Retina (tissue), 1 donor: ENCODE measurements around the gene TMED5.
"Not testable (repeated sequence)": the region's sequence is repeated elsewhere in the genome, so short reads cannot be mapped to it uniquely, and the experiment has no call there.

Experiments
- DNase-seq: peaks from one replicate; pipeline ENCODE4 v3.0.0-alpha.2; 2016

TMED5 gene

DNA sequence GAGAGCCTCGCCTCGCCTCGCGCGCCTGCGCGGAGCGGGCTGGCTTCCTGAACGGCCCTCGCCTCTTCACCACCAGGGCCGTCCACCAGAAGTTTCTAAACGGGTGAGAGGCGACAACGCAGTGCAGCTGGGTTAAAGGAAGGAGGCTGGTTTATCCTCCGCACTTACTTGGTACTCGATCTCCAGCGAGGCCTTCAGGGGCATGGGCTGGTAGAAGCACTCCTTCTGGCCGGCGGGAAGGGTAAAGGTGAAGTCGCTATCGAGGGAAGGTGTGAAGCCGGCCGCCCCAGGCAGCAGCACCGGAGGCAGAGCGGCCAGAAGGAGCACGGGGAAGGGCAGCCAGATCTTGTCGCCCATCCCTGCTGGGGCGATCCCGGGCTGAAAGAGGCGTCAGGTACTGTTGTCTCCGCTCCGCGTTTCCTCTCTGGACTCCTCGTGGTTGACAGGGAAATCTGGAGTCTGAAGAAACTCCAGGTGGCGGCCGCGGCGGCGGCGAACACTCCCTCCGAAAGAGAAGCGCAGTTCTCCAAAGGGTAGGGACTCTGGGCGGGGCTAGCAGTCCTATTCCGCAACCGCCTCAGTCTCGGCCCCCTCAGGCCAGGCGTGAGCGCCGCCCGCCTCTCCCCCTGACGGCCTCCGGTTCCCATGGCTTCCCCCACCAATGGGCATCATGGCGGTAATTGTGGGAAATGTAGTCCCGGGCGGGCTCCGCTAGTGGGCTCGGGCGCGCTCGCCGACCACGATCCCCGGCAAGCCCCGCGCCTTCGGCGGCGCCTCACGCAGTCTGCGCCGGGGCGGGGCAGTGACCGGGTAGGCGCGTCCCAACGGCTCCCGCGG lies at the start of gene TMED5:
TSS of gene TMED5 (minus strand) at position 528 of the 837 bp plus-strand sequence. CDS start at position 357, 171 bp downstream.
- peak; percentile 98 for DNase-seq

DNA sequence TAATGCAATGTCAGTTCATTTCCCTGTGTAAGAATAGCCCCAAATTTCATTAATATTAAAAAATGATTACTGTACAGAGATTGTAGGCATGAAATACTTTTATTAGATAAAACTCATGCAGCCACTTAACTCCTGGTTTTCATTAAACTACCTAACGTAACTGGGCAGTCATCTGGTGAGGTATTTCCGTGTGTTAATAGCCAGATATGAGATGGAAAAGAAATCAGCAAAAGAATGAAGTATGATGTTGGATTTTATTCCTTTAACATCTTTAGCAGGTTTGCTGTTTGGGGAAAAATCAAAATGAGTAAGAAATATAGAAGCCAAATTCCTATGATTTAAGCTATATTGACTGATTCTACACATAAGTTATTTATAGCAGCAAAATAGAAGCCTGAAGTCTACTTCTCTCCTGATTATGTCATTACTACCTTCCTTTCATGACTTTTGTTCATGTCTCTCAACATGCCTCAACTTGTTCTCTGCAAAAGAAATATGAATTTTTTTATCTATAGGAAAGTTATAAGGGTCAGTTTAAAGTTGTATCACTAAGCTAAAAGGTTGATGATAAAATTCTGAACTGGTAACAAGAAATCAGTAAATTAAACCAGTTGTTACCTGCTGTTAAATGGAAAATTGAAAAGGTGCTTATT lies 42.9 kb upstream of the TMED5 start:
- no peak for DNase-seq

DNA sequence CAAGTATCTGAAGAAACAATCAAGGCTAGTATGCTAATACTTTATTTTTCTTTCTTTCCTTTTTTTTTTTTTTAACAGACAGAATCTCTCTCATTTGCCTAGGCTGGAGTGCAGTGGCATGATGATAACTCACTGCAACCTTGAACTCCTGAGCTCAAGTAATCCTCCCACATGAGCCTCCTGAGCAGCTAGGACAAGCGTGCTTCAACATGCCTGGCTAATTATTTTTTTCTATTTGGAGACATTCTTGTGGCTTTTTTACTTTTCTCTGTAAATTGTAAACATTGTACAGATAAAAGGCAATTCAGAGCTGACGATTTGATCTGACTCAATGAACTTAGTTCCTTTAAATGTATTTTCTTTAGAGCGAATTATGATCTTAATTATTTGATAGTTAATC lies 41.7 kb upstream of the TMED5 start:
- DNase-seq = no peak

DNA sequence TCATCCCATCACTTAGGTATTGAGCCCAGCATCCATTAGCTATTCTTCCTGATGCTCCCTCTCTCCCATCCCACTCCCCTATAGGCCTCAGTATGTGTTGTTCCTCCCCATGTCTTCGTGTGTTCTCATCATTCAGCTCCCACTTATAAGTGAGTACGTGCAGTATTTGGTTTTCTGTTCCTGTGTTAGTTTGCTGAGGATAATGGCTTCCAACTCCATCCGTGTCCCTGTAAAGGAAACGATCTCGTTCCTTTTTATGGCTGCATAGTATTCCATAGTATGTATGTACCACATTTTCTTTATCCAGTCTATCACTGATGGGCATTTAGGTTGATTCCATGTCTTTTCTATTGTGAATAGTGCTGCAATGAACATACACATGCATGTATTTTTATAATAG lies 40.5 kb upstream of the TMED5 start:
- not testable (repeated sequence) for DNase-seq

DNA sequence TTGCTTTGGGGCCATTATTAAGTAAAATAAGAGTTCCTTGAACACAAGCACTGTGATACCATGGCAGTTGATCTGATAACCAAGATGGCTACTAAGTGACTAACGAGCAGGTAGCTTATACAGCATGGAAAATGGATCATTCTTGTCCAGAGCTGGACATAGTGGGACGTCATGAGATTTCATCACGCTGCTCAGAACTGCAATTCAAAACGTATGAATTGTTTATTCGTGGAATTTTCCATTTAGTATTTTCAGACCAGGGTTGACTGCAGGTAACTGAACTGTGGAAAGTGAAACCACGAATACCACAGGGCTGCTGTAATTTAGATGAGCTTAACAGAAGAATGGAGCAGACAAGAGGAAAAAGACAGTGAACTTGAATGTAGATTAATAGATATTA lies 39.2 kb upstream of the TMED5 start:
- no peak for DNase-seq

DNA sequence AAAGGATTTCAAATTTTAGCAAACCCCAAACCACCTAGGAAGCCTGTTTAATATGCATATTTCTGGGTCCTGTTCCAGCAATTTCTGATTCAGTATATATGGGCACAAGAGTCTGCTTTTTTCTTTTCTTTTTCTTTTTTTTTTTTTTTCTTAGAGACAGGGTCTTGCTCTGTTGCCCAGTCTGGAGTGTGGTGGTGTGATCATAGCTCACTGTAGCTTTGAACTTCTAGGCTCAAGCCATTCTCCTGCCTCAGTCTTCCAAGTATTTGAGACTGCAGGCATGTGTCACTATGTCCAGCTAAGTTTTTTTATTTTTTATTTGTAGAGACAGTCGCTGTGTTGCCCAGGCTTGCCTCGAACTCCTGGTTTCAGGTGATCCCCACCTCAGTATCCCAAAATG lies 35.1 kb upstream of the TMED5 start:
- no peak for DNase-seq

DNA sequence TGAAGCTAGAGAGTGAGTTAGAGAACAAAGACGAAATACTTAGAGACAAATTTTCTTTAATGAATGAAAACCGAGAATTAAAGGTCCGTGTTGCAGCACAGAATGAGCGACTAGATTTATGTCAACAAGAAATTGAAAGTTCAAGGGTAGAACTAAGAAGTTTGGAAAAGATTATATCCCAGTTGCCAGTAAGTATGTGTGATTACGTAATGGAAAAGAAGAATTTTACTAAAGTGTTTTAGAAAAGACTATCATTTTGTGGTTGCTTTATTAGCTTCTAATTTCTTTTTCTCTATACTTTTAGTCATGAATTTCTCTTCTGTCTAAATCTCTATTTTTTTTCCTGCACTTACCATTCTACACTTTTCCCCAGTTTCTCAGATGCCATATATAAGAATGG lies 27.0 kb upstream of the TMED5 start:
- no peak for DNase-seq

DNA sequence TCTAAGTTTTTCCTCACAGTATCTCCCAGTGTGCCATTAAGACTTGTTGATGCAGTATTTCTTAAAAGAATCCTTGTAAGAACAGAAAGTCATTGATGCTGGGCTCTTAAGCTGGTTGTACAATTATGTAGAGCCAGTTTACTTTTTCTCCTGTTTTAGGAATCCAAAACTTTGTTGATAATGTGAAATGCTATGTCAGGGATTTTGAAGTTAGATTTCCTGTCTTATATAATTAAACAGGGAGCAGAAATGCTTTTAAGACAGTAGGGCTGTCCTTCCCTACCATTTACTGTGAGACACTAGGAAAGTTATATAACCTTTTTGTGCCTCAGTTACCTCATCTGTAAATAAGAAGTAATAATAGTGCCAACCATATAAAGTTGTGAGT lies 26.3 kb upstream of the TMED5 start:
- DNase-seq = no peak

DNA sequence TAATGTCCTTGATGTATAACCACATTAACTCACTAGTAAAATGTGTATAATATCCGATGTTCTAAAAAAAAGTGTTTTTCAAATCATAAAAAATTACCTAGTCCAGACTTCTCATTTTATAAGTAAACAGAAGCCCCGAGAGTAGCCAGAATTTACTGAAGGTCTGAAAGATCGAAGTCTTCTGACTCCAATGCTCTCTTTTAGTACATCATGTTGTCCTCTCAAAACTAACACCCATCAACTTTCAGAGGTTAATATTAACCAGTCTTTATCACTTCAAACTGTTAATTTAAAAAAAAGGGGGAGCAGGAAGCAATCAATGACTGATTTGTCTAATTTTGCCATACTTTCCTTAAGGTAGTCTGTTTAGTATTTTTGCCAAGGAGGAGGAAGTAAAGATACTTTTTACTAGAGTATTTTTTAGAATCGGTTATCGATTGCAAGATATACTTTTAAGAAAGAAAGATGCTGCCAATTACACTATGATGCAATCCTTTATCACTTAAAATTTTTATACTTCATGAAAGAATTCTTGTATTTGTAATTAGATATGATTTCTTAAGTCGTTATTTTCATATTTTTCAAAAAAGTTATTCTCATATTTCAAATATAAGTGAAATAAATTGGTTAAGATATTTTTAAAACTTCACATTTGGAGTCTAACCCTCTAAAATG lies 25.8 kb upstream of the TMED5 start:
- DNase-seq = no peak

DNA sequence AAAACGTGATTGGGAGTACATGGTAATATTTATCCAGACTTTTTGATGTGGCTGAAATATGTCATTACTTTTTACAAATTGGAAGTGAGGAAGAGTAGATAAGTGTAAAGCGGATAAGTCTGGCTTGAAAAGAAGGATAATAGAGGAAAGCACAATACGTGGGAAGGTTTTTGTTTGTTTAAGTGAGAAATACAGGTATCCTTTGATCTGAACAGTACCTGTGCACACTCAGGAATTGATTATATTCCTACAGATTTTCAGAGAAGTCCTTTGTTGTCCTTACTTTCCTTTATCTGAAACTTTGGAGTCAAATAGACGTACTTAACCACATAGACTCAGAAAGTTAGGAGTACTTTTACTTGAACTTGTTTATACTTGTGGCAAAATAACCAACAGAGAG lies 20.5 kb upstream of the TMED5 start:
- no peak for DNase-seq

DNA sequence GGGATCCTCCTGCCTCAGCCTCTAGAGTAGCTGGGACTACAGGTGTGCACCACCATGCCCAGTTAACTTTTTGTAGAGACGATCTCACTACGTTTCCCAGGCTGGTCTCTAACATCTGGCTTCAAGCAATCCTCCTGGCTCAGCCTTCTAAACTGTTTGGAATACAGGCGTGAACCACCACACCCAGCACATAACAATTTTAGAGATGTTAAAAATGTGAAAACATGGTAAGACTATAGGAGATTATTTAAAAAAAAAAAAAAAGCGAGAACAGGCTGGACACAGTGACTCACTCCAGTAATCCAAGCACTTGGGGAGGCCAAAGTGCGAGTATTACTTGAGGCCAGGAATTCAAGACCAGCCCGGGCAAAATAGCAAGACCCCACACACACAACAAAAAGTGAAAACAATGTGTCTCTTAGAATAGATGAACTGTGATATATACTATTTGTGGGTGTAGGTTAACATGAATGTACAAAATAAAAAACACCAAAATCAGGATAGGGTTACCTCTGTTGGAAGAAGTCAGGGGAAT lies 19.9 kb upstream of the TMED5 start:
- no peak for DNase-seq

DNA sequence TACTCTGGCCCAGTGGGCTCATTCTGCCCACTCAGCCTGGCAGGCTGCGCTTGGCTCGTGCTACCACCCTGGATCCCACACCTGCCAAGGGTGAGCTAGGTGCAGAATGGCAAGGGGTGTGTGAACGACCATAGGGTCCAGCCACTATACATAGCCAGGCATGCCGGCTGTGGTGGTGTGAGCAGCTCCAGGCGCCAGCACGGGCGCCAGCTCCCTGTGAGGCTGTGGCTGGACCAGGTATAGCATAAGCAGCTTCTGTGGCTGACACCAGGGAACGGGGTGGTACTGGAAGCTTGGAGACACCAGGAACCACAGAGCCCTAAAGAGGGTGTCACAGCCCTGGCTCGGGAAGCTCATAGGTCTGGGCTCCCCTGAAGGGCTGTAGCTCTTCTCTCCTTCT lies 18.9 kb upstream of the TMED5 start:
- no peak for DNase-seq

DNA sequence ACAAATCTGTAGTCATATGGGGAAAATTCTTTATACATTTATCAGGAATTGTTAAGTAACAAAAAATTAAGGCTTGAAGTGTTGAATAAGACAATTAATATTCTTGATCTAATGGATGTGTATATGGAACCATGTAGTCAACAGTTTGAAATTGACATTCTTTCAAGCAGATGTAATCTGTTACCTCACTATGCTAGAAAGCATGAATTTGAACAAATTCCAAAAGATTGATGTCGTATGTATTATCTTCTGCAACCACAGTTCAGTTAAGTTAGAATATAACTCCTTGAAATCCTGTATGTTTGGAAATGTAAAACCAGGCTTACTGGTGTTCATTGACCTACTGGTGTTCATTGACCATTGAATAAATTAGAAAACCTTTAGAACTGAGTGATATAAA lies 16.4 kb upstream of the TMED5 start:
- no peak for DNase-seq

DNA sequence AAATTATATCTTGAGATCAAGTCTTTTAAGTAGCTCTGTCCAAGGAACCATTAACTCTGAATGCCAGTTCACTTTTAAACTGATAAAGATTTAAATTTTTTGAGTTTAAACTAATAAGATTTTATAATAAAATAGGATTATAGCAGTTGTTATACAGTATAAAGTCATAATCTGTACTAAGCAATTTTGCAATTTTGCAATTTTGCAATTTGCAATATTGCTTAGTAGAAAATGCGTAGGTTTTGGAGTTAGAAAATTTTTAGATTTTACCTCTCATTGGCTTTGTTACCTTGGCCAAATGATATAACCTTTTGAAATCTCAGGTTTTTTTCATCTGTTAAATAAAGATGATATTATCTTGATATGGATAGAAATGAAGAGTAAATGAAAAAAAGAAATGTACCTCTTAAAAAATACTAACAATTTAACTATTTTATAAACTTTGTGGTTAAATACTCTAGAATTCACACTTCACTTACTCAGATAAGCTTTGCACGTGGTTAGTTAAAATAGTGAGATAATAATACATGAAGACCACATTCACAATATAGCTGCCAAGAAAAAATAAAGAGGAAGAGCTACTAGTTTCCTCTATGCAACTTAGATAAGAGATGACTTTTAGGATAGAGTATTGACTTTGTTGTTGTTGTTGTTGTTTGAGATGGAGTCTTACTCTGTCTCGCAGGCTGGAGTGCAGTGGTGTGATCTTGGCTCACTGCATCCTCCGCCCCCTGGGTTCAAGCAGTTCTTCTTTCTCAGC lies 14.2 kb upstream of the TMED5 start:
- DNase-seq = no peak

DNA sequence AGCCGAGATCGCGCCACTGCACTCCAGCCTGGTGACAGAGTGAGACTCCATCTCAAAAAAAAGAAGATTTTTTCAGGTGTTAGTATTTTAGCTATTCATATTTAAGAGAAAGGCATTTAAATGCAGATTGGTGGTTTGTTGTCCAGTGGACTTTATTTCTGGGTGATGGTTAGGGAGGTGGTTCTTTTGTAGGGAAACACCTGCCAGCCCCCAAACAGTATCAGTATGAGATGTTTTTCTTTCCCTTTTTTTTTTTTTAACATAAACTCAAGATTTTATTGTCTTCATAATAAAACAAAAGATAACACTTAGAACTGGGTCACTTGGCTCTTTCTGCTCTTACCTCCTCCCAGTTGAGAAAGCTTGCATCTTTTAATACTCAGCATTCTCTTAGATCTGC lies 10.2 kb upstream of the TMED5 start:
- no peak for DNase-seq

DNA sequence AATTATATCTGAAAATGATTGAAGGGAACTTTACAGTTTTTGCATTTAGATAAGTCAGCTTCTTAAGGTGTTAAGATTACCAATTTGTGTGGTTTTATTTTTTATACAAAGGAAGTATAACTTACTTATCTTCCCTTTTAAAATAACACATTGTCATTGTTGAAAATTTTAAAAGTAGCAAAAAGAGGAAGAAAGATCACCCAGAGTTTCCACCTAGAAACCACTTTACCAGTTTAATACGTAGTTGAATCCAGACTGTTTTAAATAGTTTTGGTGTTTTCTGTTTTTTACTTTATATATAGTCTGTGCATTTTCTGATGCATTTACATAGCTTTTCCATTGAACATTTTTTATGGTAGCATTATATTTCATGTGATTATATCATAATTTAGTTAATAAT lies 6.5 kb upstream of the TMED5 start:
- DNase-seq = no peak

DNA sequence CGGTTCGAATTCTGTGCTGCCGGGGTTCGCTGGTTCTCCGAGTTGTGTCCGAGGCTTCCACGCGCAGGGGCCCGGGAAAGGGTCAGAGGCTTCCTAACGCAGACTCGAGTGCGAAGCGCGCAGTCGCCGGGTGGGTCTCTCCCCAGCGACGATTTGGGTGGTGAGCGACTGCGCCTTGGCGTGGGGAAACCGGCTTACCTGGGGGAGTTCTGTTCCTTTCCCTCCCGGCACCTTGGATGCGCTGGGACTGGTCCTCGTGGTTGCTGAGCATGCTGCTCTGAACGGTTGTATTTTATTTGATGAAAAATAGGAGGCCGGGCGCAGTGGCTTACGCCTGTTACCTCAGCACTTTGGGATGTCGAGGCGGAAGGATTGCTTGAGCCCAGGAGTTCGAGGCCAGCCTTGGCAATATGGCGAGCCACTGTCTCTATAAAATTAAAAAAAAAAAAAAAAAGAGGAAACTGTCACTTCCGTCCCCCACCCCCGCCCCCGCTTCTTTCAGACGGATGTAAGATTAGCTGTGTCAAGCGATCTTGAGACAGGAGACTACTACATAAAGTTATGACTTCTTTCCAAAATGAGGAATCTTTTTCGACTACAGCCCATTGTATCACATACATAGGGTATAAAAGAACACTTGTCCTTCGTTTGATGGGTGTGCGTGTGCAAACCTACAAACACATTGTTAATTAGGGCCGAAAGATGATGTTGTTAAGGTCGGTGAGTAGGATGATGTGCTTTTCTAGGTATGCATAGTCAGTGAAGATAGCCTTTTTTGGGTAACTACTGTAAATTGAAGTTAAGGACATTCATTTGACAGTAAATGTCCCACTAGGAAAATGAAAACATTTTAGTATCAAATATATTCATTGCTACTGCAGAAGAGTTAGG lies 755 bp upstream of the TMED5 start, which contains the start of gene CCDC18:
TSS of gene CCDC18 (plus strand) at position 2 of the 891 bp plus-strand sequence. CDS start 2,638 bp downstream, outside the sequence.
- no peak for DNase-seq

DNA sequence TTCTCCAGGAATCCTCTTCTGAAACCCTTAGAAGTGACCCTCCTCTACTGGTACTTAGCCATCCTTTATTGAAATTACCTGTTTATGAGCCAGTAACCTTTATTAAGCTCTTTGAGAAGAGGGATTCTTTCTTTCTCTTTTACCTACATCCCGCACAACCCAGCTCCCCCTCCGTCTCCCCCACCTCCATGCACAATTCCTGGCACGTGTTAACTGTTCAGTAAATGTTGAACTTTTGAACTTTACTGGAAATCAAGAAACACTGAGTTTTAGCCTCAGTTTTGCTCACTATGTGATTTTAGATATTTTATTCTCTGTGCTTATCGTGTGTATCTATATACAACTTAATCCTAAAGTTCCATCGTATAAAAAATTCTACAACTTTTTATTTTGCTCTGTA lies 1.8 kb downstream of the TMED5 start:
- DNase-seq = no peak

DNA sequence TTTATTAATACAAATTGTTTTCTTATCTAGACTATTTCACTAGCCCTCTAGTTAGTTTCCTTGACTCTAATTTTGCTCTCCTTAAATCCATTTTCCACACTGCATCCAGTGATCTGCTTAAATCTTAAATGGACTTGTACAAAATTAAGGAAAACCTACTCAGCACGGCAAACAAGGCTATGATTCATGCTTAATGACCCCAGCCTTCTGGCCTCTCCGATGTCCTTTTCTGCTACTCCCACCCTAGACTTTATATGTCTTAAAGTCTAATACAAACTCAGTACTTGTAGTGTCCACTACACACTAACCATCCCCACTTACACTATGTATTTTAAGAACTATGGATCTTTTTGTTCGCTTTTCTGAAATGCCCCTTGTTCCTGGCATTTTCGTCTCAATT lies 2.2 kb downstream of the TMED5 start:
- DNase-seq = no peak

DNA sequence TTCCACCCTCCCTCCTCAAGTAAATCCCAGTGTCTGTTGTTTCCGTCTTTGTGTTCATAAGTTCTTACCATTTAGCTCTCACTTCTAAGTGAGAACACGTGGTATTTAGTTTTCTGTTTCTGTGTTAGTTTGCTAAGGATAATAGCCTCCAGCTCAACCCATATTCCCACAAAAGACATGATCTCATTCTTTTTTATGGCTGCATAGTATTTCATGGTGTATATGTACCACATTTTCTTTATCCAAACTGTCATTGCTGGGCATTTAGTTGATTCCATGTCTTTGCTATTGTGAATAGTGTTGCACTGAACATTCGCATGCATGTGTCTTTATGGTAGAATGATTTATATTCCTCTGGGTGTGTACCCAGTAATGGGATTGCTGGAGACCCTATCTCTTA lies 5.6 kb downstream of the TMED5 start:
- not testable (repeated sequence) for DNase-seq

DNA sequence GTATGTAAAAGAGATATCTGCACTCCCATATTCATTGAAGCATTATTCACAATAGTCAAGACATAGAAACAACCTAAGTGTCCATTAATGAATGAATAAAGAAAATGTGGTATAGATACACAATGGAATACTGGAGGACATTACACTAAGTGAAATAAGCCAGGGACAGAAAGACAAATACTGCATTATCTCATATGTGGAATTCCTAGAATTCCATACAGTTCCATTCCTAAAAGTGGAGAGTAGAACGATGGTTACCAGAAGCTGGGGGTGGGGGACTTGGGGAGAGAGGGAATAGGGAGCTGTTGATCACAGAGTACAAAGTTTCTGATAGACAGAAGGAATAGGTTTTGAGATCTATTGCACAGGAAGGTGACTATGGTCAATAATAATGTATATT lies 7.4 kb downstream of the TMED5 start:
- DNase-seq = no peak

DNA sequence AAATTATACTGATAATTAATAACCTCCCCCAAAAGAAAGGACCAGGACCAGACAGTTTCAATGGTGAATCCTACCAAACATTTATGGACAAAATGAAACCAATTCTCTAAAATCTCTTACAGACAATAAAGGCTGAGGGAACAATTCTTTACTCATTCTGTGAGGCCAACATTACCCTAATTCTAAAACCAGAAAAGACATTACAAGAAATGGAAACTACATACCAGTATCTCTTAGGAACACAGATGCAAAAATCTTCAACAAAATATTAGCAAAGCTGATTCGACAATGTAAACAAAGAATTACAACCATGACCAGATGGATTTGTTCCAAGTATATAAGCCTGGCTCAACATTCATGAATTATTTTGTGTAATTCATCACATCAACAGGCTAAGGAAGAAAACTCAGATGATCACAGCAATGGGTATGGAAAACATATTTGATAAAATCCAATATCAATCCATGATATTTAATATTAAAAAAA lies 8.6 kb downstream of the TMED5 start:
- DNase-seq = no peak
